Measurements from ENCODE around the gene ASNSD1.

GRCh38 chr2:189654641-189655040 lies 6.6 kb upstream of the ASNSD1 start:
- TF ChIP-seq, protein P1, sequence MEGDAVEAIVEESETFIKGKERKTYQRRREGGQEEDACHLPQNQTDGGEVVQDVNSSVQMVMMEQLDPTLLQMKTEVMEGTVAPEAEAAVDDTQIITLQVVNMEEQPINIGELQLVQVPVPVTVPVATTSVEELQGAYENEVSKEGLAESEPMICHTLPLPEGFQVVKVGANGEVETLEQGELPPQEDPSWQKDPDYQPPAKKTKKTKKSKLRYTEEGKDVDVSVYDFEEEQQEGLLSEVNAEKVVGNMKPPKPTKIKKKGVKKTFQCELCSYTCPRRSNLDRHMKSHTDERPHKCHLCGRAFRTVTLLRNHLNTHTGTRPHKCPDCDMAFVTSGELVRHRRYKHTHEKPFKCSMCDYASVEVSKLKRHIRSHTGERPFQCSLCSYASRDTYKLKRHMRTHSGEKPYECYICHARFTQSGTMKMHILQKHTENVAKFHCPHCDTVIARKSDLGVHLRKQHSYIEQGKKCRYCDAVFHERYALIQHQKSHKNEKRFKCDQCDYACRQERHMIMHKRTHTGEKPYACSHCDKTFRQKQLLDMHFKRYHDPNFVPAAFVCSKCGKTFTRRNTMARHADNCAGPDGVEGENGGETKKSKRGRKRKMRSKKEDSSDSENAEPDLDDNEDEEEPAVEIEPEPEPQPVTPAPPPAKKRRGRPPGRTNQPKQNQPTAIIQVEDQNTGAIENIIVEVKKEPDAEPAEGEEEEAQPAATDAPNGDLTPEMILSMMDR (IDR thresholded peaks at IDR 0.05), result no peak
- TF ChIP-seq POLR2A (IDR thresholded peaks at IDR 0.05) (no peak), EP300 (IDR thresholded peaks at IDR 0.05) (no peak), POLR2AphosphoS5 (IDR thresholded peaks at IDR 0.05) (no peak)

Data from sigmoid colon (tissue), 4 donors.